ENCODE measurements around the gene PCSK6.

DNA sequence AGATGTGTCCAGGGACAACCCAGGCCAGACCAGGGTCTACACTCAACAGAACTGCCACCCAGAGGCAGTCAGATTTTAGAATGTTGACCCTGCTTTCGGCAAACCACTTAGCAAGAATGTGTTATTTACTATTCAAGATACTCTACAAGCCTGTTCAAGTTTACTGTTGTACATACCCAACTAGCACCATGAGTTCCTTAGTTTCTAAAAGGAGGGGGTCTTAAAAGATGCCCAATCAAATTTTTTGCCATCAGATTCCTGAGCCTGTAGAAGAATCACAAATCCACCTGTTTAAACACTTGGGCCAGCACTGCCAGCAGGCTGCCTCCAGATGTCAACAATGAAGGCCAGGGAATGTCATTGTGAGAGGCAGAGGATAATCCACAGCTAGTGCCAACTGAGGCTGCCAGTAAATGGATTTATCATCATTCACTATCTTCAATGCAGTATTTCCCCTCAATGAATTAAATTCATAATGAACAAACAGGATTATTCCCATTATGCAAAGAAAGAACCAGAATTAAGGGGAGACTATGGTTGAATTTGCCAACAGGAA lies 150.9 kb downstream of the PCSK6 start:
- TF ChIP-seq BACH2 (CRISPR knock-in tag; IDR thresholded peaks at IDR 0.05; ENCODE audit: borderline replicate concordance), result no peak
- TF ChIP-seq ARNTL (CRISPR knock-in tag; IDR thresholded peaks at IDR 0.05; ENCODE audit: borderline replicate concordance, low read depth), result no peak
- no peak for TF ChIP-seq OSR1 (CRISPR knock-in tag; IDR thresholded peaks at IDR 0.05)
- TF ChIP-seq, protein P1, sequence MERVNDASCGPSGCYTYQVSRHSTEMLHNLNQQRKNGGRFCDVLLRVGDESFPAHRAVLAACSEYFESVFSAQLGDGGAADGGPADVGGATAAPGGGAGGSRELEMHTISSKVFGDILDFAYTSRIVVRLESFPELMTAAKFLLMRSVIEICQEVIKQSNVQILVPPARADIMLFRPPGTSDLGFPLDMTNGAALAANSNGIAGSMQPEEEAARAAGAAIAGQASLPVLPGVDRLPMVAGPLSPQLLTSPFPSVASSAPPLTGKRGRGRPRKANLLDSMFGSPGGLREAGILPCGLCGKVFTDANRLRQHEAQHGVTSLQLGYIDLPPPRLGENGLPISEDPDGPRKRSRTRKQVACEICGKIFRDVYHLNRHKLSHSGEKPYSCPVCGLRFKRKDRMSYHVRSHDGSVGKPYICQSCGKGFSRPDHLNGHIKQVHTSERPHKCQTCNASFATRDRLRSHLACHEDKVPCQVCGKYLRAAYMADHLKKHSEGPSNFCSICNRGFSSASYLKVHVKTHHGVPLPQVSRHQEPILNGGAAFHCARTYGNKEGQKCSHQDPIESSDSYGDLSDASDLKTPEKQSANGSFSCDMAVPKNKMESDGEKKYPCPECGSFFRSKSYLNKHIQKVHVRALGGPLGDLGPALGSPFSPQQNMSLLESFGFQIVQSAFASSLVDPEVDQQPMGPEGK (CRISPR knock-in tag; IDR thresholded peaks at IDR 0.05; ENCODE audit: borderline replicate concordance), result no peak
- TF ChIP-seq RARB (CRISPR knock-in tag; IDR thresholded peaks at IDR 0.05), result no peak
- no peak for TF ChIP-seq GLIS3 (CRISPR knock-in tag; IDR thresholded peaks at IDR 0.05)
- TF ChIP-seq, protein P2, sequence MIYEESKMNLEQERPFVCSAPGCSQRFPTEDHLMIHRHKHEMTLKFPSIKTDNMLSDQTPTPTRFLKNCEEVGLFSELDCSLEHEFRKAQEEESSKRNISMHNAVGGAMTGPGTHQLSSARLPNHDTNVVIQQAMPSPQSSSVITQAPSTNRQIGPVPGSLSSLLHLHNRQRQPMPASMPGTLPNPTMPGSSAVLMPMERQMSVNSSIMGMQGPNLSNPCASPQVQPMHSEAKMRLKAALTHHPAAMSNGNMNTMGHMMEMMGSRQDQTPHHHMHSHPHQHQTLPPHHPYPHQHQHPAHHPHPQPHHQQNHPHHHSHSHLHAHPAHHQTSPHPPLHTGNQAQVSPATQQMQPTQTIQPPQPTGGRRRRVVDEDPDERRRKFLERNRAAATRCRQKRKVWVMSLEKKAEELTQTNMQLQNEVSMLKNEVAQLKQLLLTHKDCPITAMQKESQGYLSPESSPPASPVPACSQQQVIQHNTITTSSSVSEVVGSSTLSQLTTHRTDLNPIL (CRISPR knock-in tag; IDR thresholded peaks at IDR 0.05; ENCODE audit: low read depth), result no peak
- TF ChIP-seq ZFP3 (CRISPR knock-in tag; IDR thresholded peaks at IDR 0.05), result no peak
- no peak for TF ChIP-seq CSDC2 (CRISPR knock-in tag; IDR thresholded peaks at IDR 0.05)

Measured in SK-N-SH treated with all-trans-retinoic acid at 6 μM for 48 hours (cell line).